ENCODE data around the gene FOXE3.

- TF ChIP-seq YY1 (IDR thresholded peaks at IDR 0.05; ENCODE audit: insufficient read depth, insufficient read length) (no peak), ZNF274 (IDR thresholded peaks at IDR 0.05; ENCODE audit: low read depth, low read length) (no peak)
These were observed 9.1 kb upstream of the FOXE3 start for GRCh38 chr1:47406966-47407365.
